Measurements from ENCODE around the gene FRMD4A. TPM values are rescaled to one million over a fixed set of nuclear protein-coding genes. Genes with fewer than 3 reads are reported as not detected.

The FRMD4A gene
- total RNA-seq, 2 donors from 2014 or later: 22.3 to 22.4 TPM

- Histone ChIP-seq H3K27me3 (ENCODE audit: control insufficient read depth, insufficient read depth, low read length, poor library complexity, severe bottlenecking) (no peaks in the 10 kb centered on the region), H3K36me3 (ENCODE audit: control insufficient read depth, insufficient read depth, low read length) (no peaks in the 10 kb centered on the region), H3K4me1 (ENCODE audit: control insufficient read depth, insufficient read depth, low read length) (no peaks in the 10 kb centered on the region), H3K9ac (ENCODE audit: extremely low read depth, low read length, poor library complexity, severe bottlenecking) (no peak overlapping the region), H3K9me3 (ENCODE audit: control insufficient read depth, low read length) (no peaks in the 10 kb centered on the region), H3K4me3 (ENCODE audit: low read length) (no peak overlapping the region), H3K27ac (ENCODE audit: low read depth, low read length) (no peak overlapping the region)
- Mint-ChIP-seq H3K27ac (no peak overlapping the region), H3K4me1 (peaks cover 2% of the 10 kb centered on the region), H3K4me3 (no peak overlapping the region), H3K36me3 (ENCODE audit: low read depth) (no peaks in the 10 kb centered on the region), H3K27me3 (ENCODE audit: insufficient read depth) (no peaks in the 10 kb centered on the region), H3K9me3 (no peaks in the 10 kb centered on the region)
- WGBS, 2 experiments (ENCODE audit: insufficient coverage in 1 of 2, insufficient read length in 1 of 2): 80 to 95% methylated on average over 1 of the region's 1 CpG
- no peak for DNase-seq
- TF ChIP-seq CTCF (conservative IDR thresholded peaks at IDR 0.05): no peak
Observed at GRCh38 chr10:13905281-13905680, 425.4 kb downstream of the FRMD4A start.

- Mint-ChIP-seq H3K27ac (no peak overlapping the region), H3K9me3 (no peaks in the 10 kb centered on the region), H3K4me3 (no peak overlapping the region), H3K4me1 (peaks cover 2% of the 10 kb centered on the region), H3K36me3 (ENCODE audit: low read depth) (no peaks in the 10 kb centered on the region), H3K27me3 (ENCODE audit: insufficient read depth) (no peaks in the 10 kb centered on the region)
- Histone ChIP-seq H3K9ac (ENCODE audit: extremely low read depth, low read length, poor library complexity, severe bottlenecking) (no peak overlapping the region), H3K27ac (ENCODE audit: low read depth, low read length) (no peak overlapping the region), H3K36me3 (ENCODE audit: control insufficient read depth, insufficient read depth, low read length) (no peaks in the 10 kb centered on the region), H3K27me3 (ENCODE audit: control insufficient read depth, insufficient read depth, low read length, poor library complexity, severe bottlenecking) (no peaks in the 10 kb centered on the region), H3K4me3 (ENCODE audit: low read length) (no peak overlapping the region), H3K4me1 (ENCODE audit: control insufficient read depth, insufficient read depth, low read length) (no peaks in the 10 kb centered on the region), H3K9me3 (ENCODE audit: control insufficient read depth, low read length) (no peaks in the 10 kb centered on the region)
- no peak for TF ChIP-seq CTCF (conservative IDR thresholded peaks at IDR 0.05)
- WGBS, 2 experiments (ENCODE audit: insufficient coverage in 1 of 2, insufficient read length in 1 of 2): 75 to 80% methylated on average over 16 of the region's 16 CpGs
- no peak for DNase-seq
Observed at GRCh38 chr10:13904064-13904463, 426.7 kb downstream of the FRMD4A start.

GRCh38 chr10:13902868-13903587, 427.7 kb downstream of the FRMD4A start:
- H3K9me3 ChIP-seq (ENCODE audit: control insufficient read depth, low read length): no peaks in the 10 kb centered on the region
- no peak overlapping the region for H3K27ac ChIP-seq (ENCODE audit: low read depth, low read length)
- H3K4me3 ChIP-seq (ENCODE audit: low read length): no peak overlapping the region
- H3K36me3 ChIP-seq (ENCODE audit: control insufficient read depth, insufficient read depth, low read length): no peaks in the 10 kb centered on the region
- DNase-seq: no peak
- no peak overlapping the region for H3K4me3 Mint-ChIP-seq
- 93 to 100% methylated on average over 5 to 6 of the region's 6 CpGs for WGBS, 2 experiments (ENCODE audit: insufficient coverage in 1 of 2, insufficient read length in 1 of 2)
- H3K4me1 ChIP-seq (ENCODE audit: control insufficient read depth, insufficient read depth, low read length): no peaks in the 10 kb centered on the region
- H3K36me3 Mint-ChIP-seq (ENCODE audit: low read depth): no peaks in the 10 kb centered on the region
- H3K27me3 Mint-ChIP-seq (ENCODE audit: insufficient read depth): no peaks in the 10 kb centered on the region
- H3K9me3 Mint-ChIP-seq: no peaks in the 10 kb centered on the region
- H3K27ac Mint-ChIP-seq: no peak overlapping the region
- H3K4me1 Mint-ChIP-seq: peaks cover 2% of the 10 kb centered on the region
- no peak overlapping the region for H3K9ac ChIP-seq (ENCODE audit: extremely low read depth, low read length, poor library complexity, severe bottlenecking)
- TF ChIP-seq CTCF (conservative IDR thresholded peaks at IDR 0.05): no peak
- H3K27me3 ChIP-seq (ENCODE audit: control insufficient read depth, insufficient read depth, low read length, poor library complexity, severe bottlenecking): no peaks in the 10 kb centered on the region

Data from endodermal cell (in vitro differentiated cells).